Osteoblast (primary cell): ENCODE measurements around the gene DCXR. TPM values are rescaled to one million over a fixed set of nuclear protein-coding genes. Genes with fewer than 3 reads are reported as not detected.
A peak's percentile ranks its signal among the peaks of the same experiment; 100 is the strongest.

Source experiments
- DNase-seq: peaks from one replicate; pipeline ENCODE4 v3.0.0; 2011; ENCODE audit warnings: low spot score, mixed read lengths; ENCODE audit not compliant: insufficient read length; ENCODE audit errors: missing footprints
- H2AFZ ChIP-seq: 2 replicates; pipeline ENCODE4 v1.6.0; 2011; ENCODE audit warnings: mild to moderate bottlenecking, low read length
- H3K27ac ChIP-seq: 2 replicates; pipeline ENCODE4 v1.5.1; 2011; ENCODE audit warnings: mild to moderate bottlenecking, low read depth, low read length, moderate library complexity
- H3K27me3 ChIP-seq: 2 replicates; pipeline ENCODE4 v1.6.0; 2012; ENCODE audit warnings: mild to moderate bottlenecking, control low read depth, inconsistent platforms, low read length, moderate library complexity; ENCODE audit not compliant: insufficient read depth
- H3K36me3 ChIP-seq: 2 replicates; pipeline ENCODE4 v1.5.1; 2011; ENCODE audit warnings: mild to moderate bottlenecking, low read length, control low read depth, moderate library complexity; ENCODE audit not compliant: insufficient read depth
- H3K4me1 ChIP-seq: 2 replicates; pipeline ENCODE4 v1.5.1; 2011; ENCODE audit warnings: mild to moderate bottlenecking, low read length, control low read depth, moderate library complexity; ENCODE audit not compliant: insufficient read depth
- H3K4me2 ChIP-seq: 2 replicates; pipeline ENCODE4 v1.6.0; 2011; ENCODE audit warnings: mild to moderate bottlenecking, low read length; ENCODE audit not compliant: insufficient read depth
- H3K4me3 ChIP-seq: fragments of 200-600 bp; sonication (generic); 3 replicates; pipeline ENCODE4 v1.5.1; 2012; ENCODE audit warnings: mild to moderate bottlenecking, low read length, inconsistent platforms; ENCODE audit not compliant: insufficient read depth
- H3K79me2 ChIP-seq: 2 replicates; pipeline ENCODE4 v1.6.0; 2012; ENCODE audit warnings: mild to moderate bottlenecking, low read length, control low read depth, inconsistent platforms; ENCODE audit not compliant: insufficient read depth
- H3K9me3 ChIP-seq: 2 replicates; pipeline ENCODE4 v1.5.1; 2011; ENCODE audit warnings: low read depth, low read length, control low read depth
- H4K20me1 ChIP-seq: 2 replicates; pipeline ENCODE4 v1.6.0; 2012; ENCODE audit warnings: mild to moderate bottlenecking, low read length, control low read depth; ENCODE audit not compliant: insufficient read depth
- CTCF ChIP-seq: IDR thresholded peaks from 2 replicates; pipeline ENCODE4 v1.5.1; 2011; ENCODE audit warnings: mild to moderate bottlenecking, low read depth, low read length, moderate library complexity; ENCODE audit errors: extremely low read depth
- total RNA-seq: library from RNA; depleted of rRNA; stranded (reverse); fragments of >200 nt; gene quantifications from 2 replicates; pipeline ENCODE4 v1.2.3, GENCODE V29; 2012

DCXR gene
- total RNA-seq, 1 donor = 31.8 TPM

- Histone ChIP-seq H3K79me2 (peaks cover 30% of the 10 kb centered on the region), H3K4me1 (peaks cover 15% of the 10 kb centered on the region), H2AFZ (no peak overlapping the region), H3K4me3 (no peak overlapping the region), H3K27ac (no peak overlapping the region), H3K9me3 (no peaks in the 10 kb centered on the region), H3K27me3 (no peaks in the 10 kb centered on the region), H3K4me2 (no peak overlapping the region), H3K36me3 (peaks cover 42% of the 10 kb centered on the region), H4K20me1 (peaks cover 7% of the 10 kb centered on the region)
- no peak for TF ChIP-seq CTCF
- peak; percentile 86 for DNase-seq
These were observed 23.8 kb upstream of the DCXR start for GRCh38 chr17:82061047-82061925.

DNA sequence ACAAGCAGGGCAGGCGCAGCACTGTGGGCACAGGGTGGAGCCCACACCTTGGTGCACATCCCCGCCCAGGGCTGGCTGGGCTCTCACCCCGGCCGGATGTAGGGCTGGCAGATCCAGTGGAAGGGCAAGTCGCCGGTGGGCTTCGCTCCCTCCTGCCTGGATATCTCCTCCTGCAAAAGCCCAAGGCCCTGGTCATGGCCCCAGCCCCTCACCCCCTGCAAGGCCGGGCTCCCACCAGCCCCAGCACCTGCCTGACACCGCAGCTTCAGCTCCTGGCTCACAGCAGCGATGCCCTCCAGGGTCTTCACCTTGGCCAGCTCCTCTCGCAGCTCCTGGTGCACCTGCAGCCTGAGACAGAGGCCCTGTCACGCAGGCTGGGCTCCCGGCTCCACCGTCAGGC lies 23.1 kb upstream of the DCXR start:
- H3K4me1 ChIP-seq = peaks cover 10% of the 10 kb centered on the region
- H3K27me3 ChIP-seq = no peaks in the 10 kb centered on the region
- H3K27ac ChIP-seq = no peak overlapping the region
- peaks cover 23% of the 10 kb centered on the region for H3K79me2 ChIP-seq
- TF ChIP-seq CTCF = no peak
- no peak overlapping the region for H2AFZ ChIP-seq
- H3K4me3 ChIP-seq = no peak overlapping the region
- H3K36me3 ChIP-seq = peaks cover 42% of the 10 kb centered on the region
- H3K4me2 ChIP-seq = no peak overlapping the region
- H4K20me1 ChIP-seq = peaks cover 7% of the 10 kb centered on the region
- peak; percentile 75 for DNase-seq
- no peaks in the 10 kb centered on the region for H3K9me3 ChIP-seq

DNA sequence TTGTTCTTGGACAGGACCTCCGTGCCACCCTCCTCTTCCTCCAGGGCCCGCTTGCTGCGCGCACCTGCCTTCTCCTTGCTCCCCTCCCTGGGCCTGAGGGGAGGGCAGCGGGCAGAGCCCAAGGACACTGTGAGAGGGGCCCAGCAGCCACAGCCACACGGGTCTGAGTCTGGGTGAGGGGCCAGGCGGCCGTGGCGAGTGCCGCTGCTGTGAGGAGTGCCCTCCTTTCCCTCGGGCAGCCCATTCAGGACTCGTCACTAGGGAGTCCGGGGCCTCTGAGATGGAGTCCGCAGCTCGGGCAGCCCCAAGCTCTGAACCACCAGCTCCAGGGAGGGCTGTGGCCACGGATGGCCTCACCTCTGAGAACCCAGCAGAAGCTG lies 22.5 kb upstream of the DCXR start:
- Histone ChIP-seq H3K9me3 (no peaks in the 10 kb centered on the region), H3K36me3 (peaks cover 44% of the 10 kb centered on the region), H3K4me2 (no peak overlapping the region)

More for the DNA sequence above, 22.5 kb upstream of the DCXR start:
- H4K20me1 ChIP-seq = peaks cover 7% of the 10 kb centered on the region
- no peaks in the 10 kb centered on the region for H3K27me3 ChIP-seq
- no peak for TF ChIP-seq CTCF
- H3K79me2 ChIP-seq = peaks cover 19% of the 10 kb centered on the region
- no peak overlapping the region for H3K4me3 ChIP-seq
- no peak overlapping the region for H2AFZ ChIP-seq
- H3K27ac ChIP-seq = no peak overlapping the region
- peak; percentile 73 for DNase-seq
- peaks cover 8% of the 10 kb centered on the region for H3K4me1 ChIP-seq
